ENCODE results near the gene C1QTNF9.
"Not testable (repeated sequence)": the region's sequence is repeated elsewhere in the genome, so short reads cannot be mapped to it uniquely, and the experiment has no call there.

C1QTNF9 gene

DNA sequence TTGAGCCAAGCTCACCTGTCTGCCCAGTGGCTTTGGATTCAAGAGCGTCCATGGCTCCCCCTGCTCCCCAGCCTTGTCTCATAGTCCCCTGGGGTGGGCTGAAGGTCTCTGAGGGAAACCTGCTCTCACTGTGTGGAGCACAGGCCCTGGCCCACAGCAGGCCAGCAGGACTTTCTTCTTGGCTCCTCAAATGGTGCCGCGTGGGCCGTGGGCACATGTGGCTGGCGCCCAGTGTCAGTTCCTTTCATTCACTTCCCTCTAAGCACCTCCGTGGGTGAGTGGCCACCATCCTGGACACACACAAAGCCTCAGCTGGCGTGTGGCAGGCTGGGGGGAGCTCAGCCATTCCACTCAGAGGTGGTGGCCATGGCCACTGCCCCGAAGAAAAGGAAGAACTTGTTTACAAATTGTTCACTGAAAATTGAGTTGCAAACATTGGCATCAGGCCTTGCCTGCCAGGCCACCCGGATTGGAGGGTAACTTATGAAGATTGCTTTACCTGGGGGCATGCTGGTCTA lies 53.1 kb downstream of the C1QTNF9 start:
- no peak overlapping the region for H3K4me3 ChIP-seq (ENCODE audit: low read length)
- no peaks in the 10 kb centered on the region for H3K27me3 ChIP-seq (ENCODE audit: insufficient read depth, low read length)
- no peaks in the 10 kb centered on the region for H3K4me1 ChIP-seq (ENCODE audit: insufficient read depth, low read length)
- H2AFZ ChIP-seq (ENCODE audit: low read depth, low read length) = no peak overlapping the region
- no peaks in the 10 kb centered on the region for H3K9me3 ChIP-seq (ENCODE audit: low read length)
- H3K36me3 ChIP-seq (ENCODE audit: insufficient read depth, low read length) = no peaks in the 10 kb centered on the region

GRCh38 chr13:24365191-24365590 lies 55.8 kb downstream of the C1QTNF9 start:
- no peaks in the 10 kb centered on the region for H3K27me3 ChIP-seq (ENCODE audit: insufficient read depth, low read length)
- no peaks in the 10 kb centered on the region for H3K4me1 ChIP-seq (ENCODE audit: insufficient read depth, low read length)
- no peaks in the 10 kb centered on the region for H3K36me3 ChIP-seq (ENCODE audit: insufficient read depth, low read length)
- H3K4me3 ChIP-seq (ENCODE audit: low read length) = no peak overlapping the region
- no peaks in the 10 kb centered on the region for H3K9me3 ChIP-seq (ENCODE audit: low read length)
- no peak overlapping the region for H2AFZ ChIP-seq (ENCODE audit: low read depth, low read length)

GRCh38 chr13:24366315-24366714 lies 56.9 kb downstream of the C1QTNF9 start:
- H3K36me3 ChIP-seq (ENCODE audit: insufficient read depth, low read length); H3K9me3 ChIP-seq (ENCODE audit: low read length); H3K27me3 ChIP-seq (ENCODE audit: insufficient read depth, low read length); H3K4me3 ChIP-seq (ENCODE audit: low read length); H3K4me1 ChIP-seq (ENCODE audit: insufficient read depth, low read length); H2AFZ ChIP-seq (ENCODE audit: low read depth, low read length): not testable (repeated sequence)

- not testable (repeated sequence) for H3K36me3 ChIP-seq (ENCODE audit: insufficient read depth, low read length); H3K27me3 ChIP-seq (ENCODE audit: insufficient read depth, low read length); H3K9me3 ChIP-seq (ENCODE audit: low read length); H3K4me3 ChIP-seq (ENCODE audit: low read length); H2AFZ ChIP-seq (ENCODE audit: low read depth, low read length); H3K4me1 ChIP-seq (ENCODE audit: insufficient read depth, low read length)
Observed at GRCh38 chr13:24371273-24371672, 61.9 kb downstream of the C1QTNF9 start.
